Esophagus squamous epithelium (tissue), 5 donors: Measurements from ENCODE around the gene SRA1. TPM values are rescaled to one million over a fixed set of nuclear protein-coding genes. Genes with fewer than 3 reads are reported as not detected.

Experiments
- DNase-seq: peaks from one replicate; lab custom pipeline; 2025; lab: John Stamatoyannopoulos, UW
- H3K27ac ChIP-seq, 4 donors: fragments of 200-600 bp; sonication (generic); one replicate each; pipeline ENCODE4 v1.5.1; 2016 to 2019; ENCODE audit warnings: mild to moderate bottlenecking in 1 of 4
- H3K27me3 ChIP-seq, 4 donors: fragments of 200-600 bp; sonication (generic); 1 replicate in 3 of 4; 2 replicates in 1 of 4; pipeline versions ENCODE4 v1.5.1 to v1.6.0; 2017 to 2021; ENCODE audit warnings: antibody characterized with exemption in 1 of 4
- H3K36me3 ChIP-seq, 3 donors: fragments of 200-600 bp; sonication (generic); one replicate each; pipeline ENCODE4 v1.5.1; 2016 to 2019
- H3K4me1 ChIP-seq, 3 donors: fragments of 200-600 bp; sonication (generic); one replicate each; pipeline ENCODE4 v1.5.1; 2017 to 2019
- H3K4me3 ChIP-seq, 4 donors: fragments of 200-600 bp; sonication (generic); 1 replicate in 3 of 4; 2 replicates in 1 of 4; pipeline ENCODE4 v1.5.1; 2016 to 2019; ENCODE audit warnings: mild to moderate bottlenecking in 2 of 4, moderate library complexity in 1 of 4
- H3K9me3 ChIP-seq, 3 donors: fragments of 200-600 bp; sonication (generic); one replicate each; pipeline ENCODE4 v1.5.1; 2016 to 2019
- CTCF ChIP-seq, 6 experiments: fragments of 450-650 bp in 4 of 6; fragments of 200-600 bp in 2 of 6; sonication (generic) in 2 of 6; IDR thresholded peaks; one replicate each; pipeline ENCODE4 v1.5.1; 2016 to 2019; ENCODE audit warnings: antibody characterized with exemption in 6 of 6, mild to moderate bottlenecking in 4 of 6, moderate library complexity in 4 of 6
- POLR2A ChIP-seq, 4 donors: fragments of 450-650 bp; IDR thresholded peaks; one replicate each; pipeline ENCODE4 v1.6.1; 2017; ENCODE audit warnings: antibody characterized with exemption in 4 of 4, mild to moderate bottlenecking in 4 of 4, moderate library complexity in 3 of 4
- WGBS, 2 donors: methylation state at CpG; one replicate each; pipeline ENCODE4 v1.1.5; 2018; 5-methylcytosine and 5-hydroxymethylcytosine counted together
- intact Hi-C: fragments of 100-400 bp; cut with DNase I; formaldehyde crosslinking; loops from one replicate; pipeline ENCODE4 v1.15.0; 2022
- total RNA-seq, 4 donors: library from RNA; depleted of rRNA; stranded (reverse); fragments of >200 nt; gene quantifications; one replicate each; pipeline ENCODE4 v1.1.0, GENCODE V29; 2016
- donor health status: DM: yes; HTN: yes; CAD: no.

The SRA1 gene
- total RNA-seq, 4 donors from 2014 or later, result 17.4 to 22.3 (median 21.0) TPM

GRCh38 chr5:140546851-140547507 lies 10.3 kb downstream of the SRA1 start:
- no peaks in the 10 kb centered on the region for H3K27me3 ChIP-seq
- H3K27ac ChIP-seq, result peak overlapping the region; percentile 95 to 98 (median 96)
- TF ChIP-seq POLR2A (IDR thresholded peaks at IDR 0.05) (no peak), CTCF (IDR thresholded peaks at IDR 0.05) (no peak)
- peak overlapping the region; percentile 36 to 70 (median 54) for H3K4me3 ChIP-seq
- intact Hi-C loops, result no loop called here
- 46 to 77% methylated on average over 6 to 11 of the region's 13 CpGs for WGBS, 2 donors
- no peaks in the 10 kb centered on the region for H3K9me3 ChIP-seq
- H3K36me3 ChIP-seq, result peaks cover 0 to 68% (median 35%) of the 10 kb centered on the region in 3 donors
- no peak for DNase-seq
- H3K4me1 ChIP-seq, result peaks cover 26 to 43% (median 31%) of the 10 kb centered on the region in 3 donors

GRCh38 chr5:140545606-140546005 lies 11.7 kb downstream of the SRA1 start:
- DNase-seq, result no peak
- TF ChIP-seq POLR2A (IDR thresholded peaks at IDR 0.05), result no peak
- TF ChIP-seq CTCF (IDR thresholded peaks at IDR 0.05), result no peak
- H3K36me3 ChIP-seq, result peaks cover 5 to 68% (median 32%) of the 10 kb centered on the region in 3 donors
- no peak overlapping the region for H3K27ac ChIP-seq
- intact Hi-C loops, result no loop called here
- 89 to 92% methylated on average over 9 to 10 of the region's 10 CpGs for WGBS, 2 donors
- H3K4me3 ChIP-seq, result no peak overlapping the region
- H3K9me3 ChIP-seq, result no peaks in the 10 kb centered on the region
- peaks cover 26 to 43% (median 31%) of the 10 kb centered on the region in 3 donors for H3K4me1 ChIP-seq
- no peaks in the 10 kb centered on the region for H3K27me3 ChIP-seq

- Histone ChIP-seq H3K27ac (no peak overlapping the region), H3K4me1 (peaks cover 26 to 39% (median 31%) of the 10 kb centered on the region in 3 donors)
- intact Hi-C loops, result no loop called here
These were observed 12.3 kb downstream of the SRA1 start for GRCh38 chr5:140544986-140545385.

GRCh38 chr5:140542972-140543371 lies 14.3 kb downstream of the SRA1 start:
- no peak for DNase-seq
- Histone ChIP-seq H3K27me3 (no peaks in the 10 kb centered on the region), H3K9me3 (no peaks in the 10 kb centered on the region), H3K4me1 (peaks cover 11 to 19% (median 14%) of the 10 kb centered on the region in 3 donors), H3K27ac (no peak overlapping the region), H3K4me3 (no peak overlapping the region), H3K36me3 (peaks cover 11 to 76% (median 44%) of the 10 kb centered on the region in 3 donors)
- intact Hi-C loops, result no loop called here
- 94 to 100% methylated on average over 1 to 5 of the region's 5 CpGs for WGBS, 2 donors
- TF ChIP-seq POLR2A (IDR thresholded peaks at IDR 0.05) (no peak), CTCF (IDR thresholded peaks at IDR 0.05) (no peak)

More at GRCh38 chr5:140544986-140545385, 12.3 kb downstream of the SRA1 start:
- Histone ChIP-seq H3K4me3 (no peak overlapping the region), H3K27me3 (no peaks in the 10 kb centered on the region), H3K36me3 (peaks cover 5 to 68% (median 32%) of the 10 kb centered on the region in 3 donors), H3K9me3 (no peaks in the 10 kb centered on the region)
- TF ChIP-seq POLR2A (IDR thresholded peaks at IDR 0.05) (no peak), CTCF (IDR thresholded peaks at IDR 0.05) (no peak)
- no peak for DNase-seq
- WGBS, 2 donors, result 88 to 94% methylated on average over 6 of the region's 7 CpGs

- Histone ChIP-seq H3K27ac (no peak overlapping the region), H3K4me3 (no peak overlapping the region), H3K9me3 (no peaks in the 10 kb centered on the region), H3K36me3 (peaks cover 11 to 100% (median 53%) of the 10 kb centered on the region in 3 donors), H3K27me3 (no peaks in the 10 kb centered on the region), H3K4me1 (no peaks in the 10 kb centered on the region)
- 94 to 100% methylated on average over 1 of the region's 1 CpG for WGBS, 2 donors
- TF ChIP-seq POLR2A (IDR thresholded peaks at IDR 0.05), result no peak
- TF ChIP-seq CTCF (IDR thresholded peaks at IDR 0.05), result no peak
- intact Hi-C loops, result no loop called here
- DNase-seq, result no peak
These were observed 17.0 kb downstream of the SRA1 start for GRCh38 chr5:140540227-140540626.
